GM12878 (cell line): ENCODE measurements around the gene COX5A.

Experiments
- CTCF ChIP-seq, 3 experiments: IDR thresholded peaks in 2 of 3; conservative IDR thresholded peaks in 1 of 3; 2 replicates each; pipeline ENCODE4 v1.5.1; 2011; ENCODE audit warnings: low read depth in 3 of 3, low read length in 3 of 3, mild to moderate bottlenecking in 3 of 3, control low read depth in 2 of 3, moderate library complexity in 2 of 3, inconsistent platforms in 1 of 3, mixed read lengths in 1 of 3; ENCODE audit not compliant: control insufficient read depth in 2 of 3, insufficient read depth in 1 of 3; ENCODE audit errors: extremely low read depth in 1 of 3
- IKZF1 ChIP-seq: fragments of 450-650 bp; conservative IDR thresholded peaks from 2 replicates; pipeline ENCODE4 v1.6.1; 2017; ENCODE audit warnings: antibody characterized with exemption, mild to moderate bottlenecking
- POU2F2 ChIP-seq: IDR thresholded peaks from 3 replicates; pipeline ENCODE4 v1.6.1; 2011; ENCODE audit warnings: low read depth, mild to moderate bottlenecking, low read length, borderline replicate concordance
- TAF1 ChIP-seq: IDR thresholded peaks from 2 replicates; pipeline ENCODE4 v1.6.1; 2011; ENCODE audit warnings: mild to moderate bottlenecking, low read depth, low read length, borderline replicate concordance
- TF ChIP-seq, protein P1 (sequence below): fragments of 450-650 bp; IDR thresholded peaks from 2 replicates; pipeline ENCODE4 v1.6.1; 2018; ENCODE audit warnings: borderline replicate concordance, mild to moderate bottlenecking; ENCODE audit not compliant: partially characterized antibody

GRCh38 chr15:74908635-74909034, 29.2 kb downstream of the COX5A start:
- TF ChIP-seq TAF1: no peak
- no peak for TF ChIP-seq CTCF (IDR thresholded peaks at IDR 0.05 in 2 of 3, conservative IDR thresholded peaks at IDR 0.05 in 1 of 3; ENCODE audit: control insufficient read depth in 2 of 3, extremely low read depth in 1 of 3, insufficient read depth in 1 of 3, low read depth in 3 of 3, low read length in 3 of 3)
- TF ChIP-seq, protein P1, sequence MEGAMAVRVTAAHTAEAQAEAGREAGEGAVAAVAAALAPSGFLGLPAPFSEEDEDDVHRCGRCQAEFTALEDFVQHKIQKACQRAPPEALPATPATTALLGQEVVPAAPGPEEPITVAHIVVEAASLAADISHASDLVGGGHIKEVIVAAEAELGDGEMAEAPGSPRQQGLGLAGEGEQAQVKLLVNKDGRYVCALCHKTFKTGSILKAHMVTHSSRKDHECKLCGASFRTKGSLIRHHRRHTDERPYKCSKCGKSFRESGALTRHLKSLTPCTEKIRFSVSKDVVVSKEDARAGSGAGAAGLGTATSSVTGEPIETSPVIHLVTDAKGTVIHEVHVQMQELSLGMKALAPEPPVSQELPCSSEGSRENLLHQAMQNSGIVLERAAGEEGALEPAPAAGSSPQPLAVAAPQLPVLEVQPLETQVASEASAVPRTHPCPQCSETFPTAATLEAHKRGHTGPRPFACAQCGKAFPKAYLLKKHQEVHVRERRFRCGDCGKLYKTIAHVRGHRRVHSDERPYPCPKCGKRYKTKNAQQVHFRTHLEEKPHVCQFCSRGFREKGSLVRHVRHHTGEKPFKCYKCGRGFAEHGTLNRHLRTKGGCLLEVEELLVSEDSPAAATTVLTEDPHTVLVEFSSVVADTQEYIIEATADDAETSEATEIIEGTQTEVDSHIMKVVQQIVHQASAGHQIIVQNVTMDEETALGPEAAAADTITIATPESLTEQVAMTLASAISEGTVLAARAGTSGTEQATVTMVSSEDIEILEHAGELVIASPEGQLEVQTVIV: no peak
- TF ChIP-seq POU2F2: no peak
- no peak for TF ChIP-seq IKZF1
